Activated B cell treated with CpG ODN at 0.5 μM for 24 hours (primary cell): ENCODE results near the gene R3HDM1. TPM values are rescaled to one million over a fixed set of nuclear protein-coding genes. Genes with fewer than 3 reads are reported as not detected.
"Not testable (repeated sequence)": the region's sequence is repeated elsewhere in the genome, so short reads cannot be mapped to it uniquely, and the experiment has no call there.

Source experiments
- ATAC-seq: fragments of 200-7000 bp; cut with Tn5 transposase; one replicate; pipeline ENCODE4 v1.10.0; 2021; ENCODE audit warnings: low read depth, mild to moderate bottlenecking, moderate library complexity
- CTCF ChIA-PET: fragments of 350-600 bp; sonication (Branson Sonifier 250); formaldehyde crosslinking; loops from one replicate; lab custom pipeline; 2021; ENCODE audit warnings: antibody characterized with exemption; lab: Charles Lee
- POLR2A ChIA-PET: fragments of 350-600 bp; sonication (Branson Sonifier 250); formaldehyde crosslinking; loops from one replicate; lab custom pipeline; 2021; ENCODE audit warnings: antibody characterized with exemption; lab: Charles Lee
- DNase-seq: peaks from one replicate; pipeline ENCODE4 v3.0.0; 2022
- H3K27ac Mint-ChIP-seq: one replicate; pipeline ENCODE4 v1.8.0; 2020; ENCODE audit warnings: mixed read lengths
- H3K27me3 Mint-ChIP-seq: one replicate; pipeline ENCODE4 v1.8.0; 2021; ENCODE audit warnings: mixed read lengths
- H3K36me3 Mint-ChIP-seq: one replicate; pipeline ENCODE4 v1.8.0; 2021; ENCODE audit warnings: low read depth, mixed read lengths
- H3K4me1 Mint-ChIP-seq: one replicate; pipeline ENCODE4 v1.8.0; 2021; ENCODE audit warnings: mixed read lengths
- H3K4me3 Mint-ChIP-seq: one replicate; pipeline ENCODE4 v1.8.0; 2020; ENCODE audit warnings: mild to moderate bottlenecking, mixed read lengths
- H3K9me3 Mint-ChIP-seq: one replicate; pipeline ENCODE4 v1.8.0; 2020; ENCODE audit warnings: mixed read lengths
- intact Hi-C: fragments of 100-400 bp; cut with micrococcal nuclease; formaldehyde crosslinking; loops from one replicate; pipeline ENCODE4 v1.15.1; 2024
- total RNA-seq: library from RNA; stranded (reverse); gene quantifications from 2 replicates; pipeline ENCODE4 v1.2.3, GENCODE V29; 2022
- TF ChIP-seq, protein P1 (sequence below): fragments of 200-600 bp; IDR thresholded peaks from one replicate; pipeline ENCODE4 v1.8.0; 2022; ENCODE audit warnings: antibody characterized with exemption, mild to moderate bottlenecking

Gene R3HDM1
- total RNA-seq, 1 donor from 2014 or later: 49.8 TPM

DNA sequence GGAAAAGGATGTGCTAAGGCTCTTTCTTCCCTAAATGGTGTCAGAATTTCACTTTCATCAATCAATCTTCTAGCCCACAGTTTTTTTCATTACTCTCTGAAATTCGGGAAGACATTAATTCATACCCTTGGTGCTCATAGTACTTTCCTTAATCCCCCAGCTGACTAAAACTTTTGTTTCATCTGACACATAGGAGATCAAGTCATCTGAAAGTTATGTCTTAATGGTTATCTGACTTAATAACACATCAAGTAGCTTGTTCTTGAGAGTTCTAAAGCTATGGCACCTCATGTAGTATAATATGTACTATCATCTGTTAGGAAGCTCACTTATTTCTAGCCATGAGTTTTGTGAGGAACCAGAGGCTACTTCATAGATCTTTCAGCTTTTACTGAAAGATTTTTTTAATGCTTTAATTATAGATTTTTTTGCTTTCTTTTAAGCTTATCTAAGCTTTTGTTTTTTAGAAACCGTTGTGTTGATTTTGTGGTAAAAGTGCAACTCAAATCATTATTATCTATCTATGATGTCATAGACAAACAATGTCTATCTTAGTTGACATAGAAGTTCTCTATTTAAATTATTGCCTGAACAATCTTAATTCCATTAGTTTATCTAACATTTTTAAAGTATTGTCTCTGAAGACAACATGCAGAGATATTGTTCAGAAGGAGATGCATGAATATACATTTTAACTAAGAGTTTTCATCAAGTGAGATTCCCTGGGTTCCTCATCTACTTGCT lies 116.7 kb downstream of the R3HDM1 start:
- CTCF ChIA-PET: no interaction called here
- no peak overlapping the region for H3K4me3 Mint-ChIP-seq
- no peak for ATAC-seq
- no peak overlapping the region for H3K27ac Mint-ChIP-seq
- no peaks in the 10 kb centered on the region for H3K4me1 Mint-ChIP-seq
- POLR2A ChIA-PET: no interaction called here
- TF ChIP-seq, protein P1, sequence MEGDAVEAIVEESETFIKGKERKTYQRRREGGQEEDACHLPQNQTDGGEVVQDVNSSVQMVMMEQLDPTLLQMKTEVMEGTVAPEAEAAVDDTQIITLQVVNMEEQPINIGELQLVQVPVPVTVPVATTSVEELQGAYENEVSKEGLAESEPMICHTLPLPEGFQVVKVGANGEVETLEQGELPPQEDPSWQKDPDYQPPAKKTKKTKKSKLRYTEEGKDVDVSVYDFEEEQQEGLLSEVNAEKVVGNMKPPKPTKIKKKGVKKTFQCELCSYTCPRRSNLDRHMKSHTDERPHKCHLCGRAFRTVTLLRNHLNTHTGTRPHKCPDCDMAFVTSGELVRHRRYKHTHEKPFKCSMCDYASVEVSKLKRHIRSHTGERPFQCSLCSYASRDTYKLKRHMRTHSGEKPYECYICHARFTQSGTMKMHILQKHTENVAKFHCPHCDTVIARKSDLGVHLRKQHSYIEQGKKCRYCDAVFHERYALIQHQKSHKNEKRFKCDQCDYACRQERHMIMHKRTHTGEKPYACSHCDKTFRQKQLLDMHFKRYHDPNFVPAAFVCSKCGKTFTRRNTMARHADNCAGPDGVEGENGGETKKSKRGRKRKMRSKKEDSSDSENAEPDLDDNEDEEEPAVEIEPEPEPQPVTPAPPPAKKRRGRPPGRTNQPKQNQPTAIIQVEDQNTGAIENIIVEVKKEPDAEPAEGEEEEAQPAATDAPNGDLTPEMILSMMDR: no peak
- intact Hi-C loops: no loop called here
- H3K36me3 Mint-ChIP-seq: peaks cover 53% of the 10 kb centered on the region
- H3K9me3 Mint-ChIP-seq: no peaks in the 10 kb centered on the region
- no peaks in the 10 kb centered on the region for H3K27me3 Mint-ChIP-seq
- DNase-seq: no peak

DNA sequence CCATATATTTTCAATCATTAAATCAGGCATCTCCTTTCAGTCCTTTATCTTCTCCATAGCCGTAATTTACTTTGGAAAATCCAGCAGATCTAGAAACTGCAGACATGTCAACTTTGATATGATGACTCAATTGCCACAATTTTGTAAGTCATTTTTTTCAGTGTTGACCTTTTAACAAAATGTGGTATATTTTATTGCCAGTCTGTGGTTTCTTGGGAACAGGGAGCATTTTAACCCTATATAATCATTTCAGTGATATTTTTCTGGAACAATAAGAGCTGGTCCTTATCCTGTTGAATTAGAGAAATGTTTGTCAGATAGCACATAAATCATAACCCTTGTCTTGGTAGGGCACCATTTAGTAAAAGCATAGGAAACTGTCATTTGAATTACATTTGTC lies 119.4 kb downstream of the R3HDM1 start:
- CTCF ChIA-PET: no interaction called here
- Mint-ChIP-seq H3K36me3 (peaks cover 64% of the 10 kb centered on the region), H3K4me1 (no peaks in the 10 kb centered on the region), H3K4me3 (no peak overlapping the region), H3K27ac (no peak overlapping the region), H3K27me3 (no peaks in the 10 kb centered on the region), H3K9me3 (no peaks in the 10 kb centered on the region)
- no peak for DNase-seq
- TF ChIP-seq, protein P1: no peak
- POLR2A ChIA-PET: no interaction called here
- no peak for ATAC-seq
- intact Hi-C loops: no loop called here

DNA sequence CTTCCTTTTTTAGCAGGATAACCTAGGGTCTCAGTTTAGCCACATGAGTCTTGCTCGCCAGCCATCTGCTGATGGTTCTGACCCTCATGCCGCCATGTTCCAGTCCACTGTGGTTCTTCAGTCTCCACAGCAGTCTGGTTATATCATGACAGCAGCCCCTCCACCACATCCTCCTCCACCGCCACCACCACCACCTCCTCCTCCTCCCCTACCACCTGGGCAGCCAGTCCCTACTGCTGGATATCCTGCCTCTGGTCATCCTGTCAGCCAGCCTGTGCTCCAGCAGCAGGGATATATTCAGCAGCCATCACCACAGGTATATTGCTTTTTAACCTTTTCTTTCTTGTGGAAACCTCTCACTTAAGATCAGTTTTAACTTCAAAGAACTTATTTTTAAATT lies 120.4 kb downstream of the R3HDM1 start:
- Mint-ChIP-seq H3K4me1 (no peaks in the 10 kb centered on the region), H3K4me3 (no peak overlapping the region), H3K27me3 (no peaks in the 10 kb centered on the region), H3K36me3 (peaks cover 68% of the 10 kb centered on the region), H3K9me3 (no peaks in the 10 kb centered on the region), H3K27ac (no peak overlapping the region)
- no peak for DNase-seq
- no peak for ATAC-seq
- ChIA-PET CTCF (no interaction called here), POLR2A (no interaction called here)
- intact Hi-C loops: no loop called here
- TF ChIP-seq, protein P1: no peak

DNA sequence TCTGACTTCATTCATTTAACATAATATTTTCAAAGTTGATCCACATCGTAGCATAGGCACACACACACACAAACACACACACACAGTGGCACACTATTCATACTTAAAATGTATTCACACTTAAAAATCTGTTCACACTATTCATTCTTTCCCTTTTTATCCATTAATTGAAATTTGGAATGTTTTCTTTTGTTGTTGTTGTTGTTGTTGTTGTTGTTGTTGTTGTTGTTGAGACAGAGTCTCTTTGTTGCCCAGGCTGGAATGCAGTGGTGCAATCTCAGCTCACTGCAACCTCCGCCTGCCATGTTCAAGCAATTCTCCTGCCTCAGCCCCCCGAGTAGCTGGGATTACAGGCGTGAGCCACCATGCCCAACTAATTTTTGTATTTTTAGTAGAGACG lies 123.0 kb downstream of the R3HDM1 start:
- POLR2A ChIA-PET, H3K4me1 Mint-ChIP-seq, CTCF ChIA-PET: not testable (repeated sequence)

DNA sequence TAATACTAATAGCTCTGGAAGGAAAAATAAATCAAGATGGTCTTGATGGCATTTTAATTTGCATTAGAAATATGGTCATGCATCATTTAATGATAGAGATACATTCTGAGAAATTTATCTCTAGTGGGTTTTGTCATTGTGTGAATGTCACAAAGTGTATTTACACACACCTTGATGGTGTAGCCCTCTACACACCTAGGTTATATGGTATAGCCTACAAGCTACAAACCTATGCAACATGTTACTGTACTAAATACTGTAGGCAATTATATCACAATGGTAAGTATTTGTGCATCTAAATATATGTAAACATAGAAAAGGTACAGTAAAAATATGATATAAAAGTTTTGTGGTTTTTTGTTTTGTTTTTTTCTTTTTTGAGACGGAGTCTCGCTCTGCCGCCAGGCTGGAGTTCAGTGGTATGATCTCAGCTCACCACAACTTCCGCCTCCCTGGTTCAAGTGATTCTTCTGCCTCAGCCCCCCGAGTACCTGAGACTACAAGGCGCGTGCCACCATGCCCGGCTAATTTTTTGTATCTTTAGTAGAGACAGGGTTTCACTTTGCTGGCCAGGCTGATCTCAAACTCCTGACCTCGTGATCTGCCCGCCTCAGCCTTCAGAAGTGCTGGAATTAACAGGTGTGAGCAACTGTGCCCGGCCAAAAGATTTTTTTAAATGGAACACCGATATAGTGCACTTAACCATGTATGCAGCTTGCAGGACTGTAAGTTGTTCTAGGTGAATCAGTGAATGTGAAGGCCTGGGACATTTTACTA lies 126.7 kb downstream of the R3HDM1 start:
- Mint-ChIP-seq H3K4me3 (peak overlapping the region; percentile 32), H3K9me3 (no peaks in the 10 kb centered on the region), H3K4me1 (no peaks in the 10 kb centered on the region), H3K27me3 (no peaks in the 10 kb centered on the region), H3K27ac (no peak overlapping the region), H3K36me3 (peaks cover 66% of the 10 kb centered on the region)
- ChIA-PET POLR2A (no interaction called here), CTCF (no interaction called here)
- ATAC-seq (no peak), DNase-seq (no peak)
- intact Hi-C loops: no loop called here
- TF ChIP-seq, protein P1: no peak

More for the DNA sequence above, 123.0 kb downstream of the R3HDM1 start:
- intact Hi-C loops, H3K4me3 Mint-ChIP-seq, ATAC-seq, H3K27ac Mint-ChIP-seq, DNase-seq, H3K27me3 Mint-ChIP-seq, H3K9me3 Mint-ChIP-seq: not testable (repeated sequence)
- H3K36me3 Mint-ChIP-seq: peaks cover 68% of the 10 kb centered on the region
